ENCODE measurements around the gene MRPL28.
"Not testable (repeated sequence)": the region's sequence is repeated elsewhere in the genome, so short reads cannot be mapped to it uniquely, and the experiment has no call there.

MRPL28 gene

GRCh38 chr16:389352-389751 lies 19.0 kb upstream of the MRPL28 start:
- no peak for DNase-seq

- not testable (repeated sequence) for DNase-seq
Measured at GRCh38 chr16:387761-388666, 17.7 kb upstream of the MRPL28 start.

GRCh38 chr16:386641-387156 lies 16.4 kb upstream of the MRPL28 start:
- no peak for DNase-seq

GRCh38 chr16:383326-384051 lies 13.2 kb upstream of the MRPL28 start:
- DNase-seq, result peak; percentile 46

GRCh38 chr16:381789-382717 lies 11.7 kb upstream of the MRPL28 start, which contains the start of gene PGAP6:
Gene PGAP6 (minus strand): TSS chr16:381978. CDS start chr16:381821, 157 bp downstream.
- DNase-seq, result peak; percentile 75

- DNase-seq, result no peak
Measured at GRCh38 chr16:381012-381788, 10.9 kb upstream of the MRPL28 start.

GRCh38 chr16:380762-381011 lies 10.3 kb upstream of the MRPL28 start:
- DNase-seq, result no peak

- peak; percentile 50 for DNase-seq
Measured at GRCh38 chr16:379961-380761, 9.8 kb upstream of the MRPL28 start.

GRCh38 chr16:379183-379960 lies 9.0 kb upstream of the MRPL28 start:
- DNase-seq, result no peak

GRCh38 chr16:378821-379182 lies 8.5 kb upstream of the MRPL28 start:
- DNase-seq, result no peak

- DNase-seq, result not testable (repeated sequence)
Measured at GRCh38 chr16:378113-378820, 7.9 kb upstream of the MRPL28 start.

- DNase-seq, result no peak
Measured at GRCh38 chr16:377419-377951, 7.1 kb upstream of the MRPL28 start.

- DNase-seq, result no peak
Measured at GRCh38 chr16:376817-377418, 6.6 kb upstream of the MRPL28 start.

GRCh38 chr16:375927-376816 lies 5.8 kb upstream of the MRPL28 start:
- DNase-seq, result no peak

GRCh38 chr16:375212-375611 lies 4.9 kb upstream of the MRPL28 start:
- DNase-seq, result no peak

GRCh38 chr16:374616-374926 lies 4.2 kb upstream of the MRPL28 start:
- DNase-seq, result no peak

GRCh38 chr16:373848-374615 lies 3.7 kb upstream of the MRPL28 start:
- no peak for DNase-seq
